ENCODE results near the gene ALDH3A1.
"Not testable (repeated sequence)": the region's sequence is repeated elsewhere in the genome, so short reads cannot be mapped to it uniquely, and the experiment has no call there.

ALDH3A1 gene

DNA sequence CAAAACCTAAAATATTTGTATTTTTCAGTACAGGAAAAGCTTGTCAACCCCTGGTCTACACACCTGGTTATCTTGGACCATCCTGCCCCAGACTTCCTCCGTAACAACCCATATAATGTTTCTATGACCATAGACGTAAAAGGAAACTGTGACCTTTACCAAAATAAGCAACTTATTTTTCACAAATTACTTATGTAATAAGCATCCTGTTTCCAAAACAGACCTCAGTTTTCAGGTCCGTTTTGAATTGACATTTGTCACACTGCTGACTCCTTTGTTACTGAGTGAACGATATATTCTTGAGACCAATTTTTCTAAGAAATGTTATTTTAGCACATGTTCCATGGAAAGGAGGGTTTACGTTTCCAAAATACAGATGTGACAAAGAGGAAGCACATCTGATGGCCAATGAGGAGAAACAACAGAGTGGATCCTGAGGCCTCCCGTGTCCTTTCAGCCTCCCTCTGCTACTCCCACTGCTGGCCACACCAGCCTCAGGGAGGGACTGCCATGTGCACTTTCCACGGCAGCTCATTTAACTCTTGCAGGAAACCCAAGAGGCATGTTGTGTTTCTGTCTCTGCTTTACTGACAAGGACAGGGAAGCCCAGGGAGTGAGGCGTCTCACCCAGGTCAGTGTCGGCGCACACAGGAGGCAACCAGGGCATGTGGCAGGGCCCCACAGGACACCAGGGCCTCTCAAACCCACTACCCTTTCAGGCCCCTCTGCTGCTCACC, 20.1 kb upstream of the ALDH3A1 start:
- H3K4me3 ChIP-seq (replicated peaks in 1 of 2; ENCODE audit: low read depth in 2 of 2, low read length in 2 of 2): no peak overlapping the region
- DNase-seq (ENCODE audit: low read depth in 2 of 2): no peak
- TF ChIP-seq, protein P1, sequence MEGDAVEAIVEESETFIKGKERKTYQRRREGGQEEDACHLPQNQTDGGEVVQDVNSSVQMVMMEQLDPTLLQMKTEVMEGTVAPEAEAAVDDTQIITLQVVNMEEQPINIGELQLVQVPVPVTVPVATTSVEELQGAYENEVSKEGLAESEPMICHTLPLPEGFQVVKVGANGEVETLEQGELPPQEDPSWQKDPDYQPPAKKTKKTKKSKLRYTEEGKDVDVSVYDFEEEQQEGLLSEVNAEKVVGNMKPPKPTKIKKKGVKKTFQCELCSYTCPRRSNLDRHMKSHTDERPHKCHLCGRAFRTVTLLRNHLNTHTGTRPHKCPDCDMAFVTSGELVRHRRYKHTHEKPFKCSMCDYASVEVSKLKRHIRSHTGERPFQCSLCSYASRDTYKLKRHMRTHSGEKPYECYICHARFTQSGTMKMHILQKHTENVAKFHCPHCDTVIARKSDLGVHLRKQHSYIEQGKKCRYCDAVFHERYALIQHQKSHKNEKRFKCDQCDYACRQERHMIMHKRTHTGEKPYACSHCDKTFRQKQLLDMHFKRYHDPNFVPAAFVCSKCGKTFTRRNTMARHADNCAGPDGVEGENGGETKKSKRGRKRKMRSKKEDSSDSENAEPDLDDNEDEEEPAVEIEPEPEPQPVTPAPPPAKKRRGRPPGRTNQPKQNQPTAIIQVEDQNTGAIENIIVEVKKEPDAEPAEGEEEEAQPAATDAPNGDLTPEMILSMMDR (IDR thresholded peaks at IDR 0.05; ENCODE audit: low read depth, low read length): no peak

DNA sequence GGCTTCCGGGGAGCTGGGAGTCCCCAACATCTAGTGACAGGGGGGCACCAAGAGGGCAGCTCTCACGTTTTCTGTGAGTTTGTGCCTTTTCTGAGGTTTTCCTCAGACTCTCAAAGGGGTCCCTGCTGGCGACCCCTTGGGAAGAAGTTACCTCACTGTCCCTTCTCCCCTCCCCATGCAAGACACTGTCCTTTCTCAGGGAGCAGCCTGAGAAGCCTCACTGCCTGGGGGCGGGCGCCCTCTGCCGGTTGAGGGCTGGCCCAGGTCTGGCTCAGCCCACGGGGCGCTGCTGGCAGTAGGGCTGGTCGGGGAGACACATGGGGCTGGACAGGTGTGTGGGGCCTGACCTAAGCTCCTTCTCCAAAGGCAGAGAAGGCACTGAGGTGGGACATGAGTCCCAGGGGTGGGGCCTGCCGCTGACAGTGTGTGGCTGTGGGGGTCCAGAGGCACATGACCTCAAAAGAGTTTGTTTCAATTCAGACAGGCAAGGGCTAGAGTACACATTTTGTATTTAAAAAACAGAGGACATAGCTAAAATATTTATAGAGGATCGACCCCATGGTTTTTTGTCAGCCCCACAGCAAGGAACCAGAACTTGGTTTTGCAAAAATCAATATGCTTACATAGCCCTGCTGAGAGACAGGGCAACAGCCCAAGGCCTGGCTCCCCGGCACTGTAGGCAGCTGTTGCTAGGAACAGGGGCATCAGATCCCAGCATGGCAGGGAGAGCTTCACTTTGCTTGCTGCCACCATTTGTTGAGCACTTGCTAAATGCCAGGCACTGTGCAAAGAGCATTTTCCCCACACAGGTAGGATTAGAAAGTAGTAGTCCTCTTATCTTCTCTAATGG, 18.5 kb upstream of the ALDH3A1 start:
- peak; percentile 66 to 71 for DNase-seq (ENCODE audit: low read depth in 2 of 2)
- H3K4me3 ChIP-seq (replicated peaks in 1 of 2; ENCODE audit: low read depth in 2 of 2, low read length in 2 of 2): no peak overlapping the region
- TF ChIP-seq, protein P1 (IDR thresholded peaks at IDR 0.05; ENCODE audit: low read depth, low read length): peak; percentile 99

DNA sequence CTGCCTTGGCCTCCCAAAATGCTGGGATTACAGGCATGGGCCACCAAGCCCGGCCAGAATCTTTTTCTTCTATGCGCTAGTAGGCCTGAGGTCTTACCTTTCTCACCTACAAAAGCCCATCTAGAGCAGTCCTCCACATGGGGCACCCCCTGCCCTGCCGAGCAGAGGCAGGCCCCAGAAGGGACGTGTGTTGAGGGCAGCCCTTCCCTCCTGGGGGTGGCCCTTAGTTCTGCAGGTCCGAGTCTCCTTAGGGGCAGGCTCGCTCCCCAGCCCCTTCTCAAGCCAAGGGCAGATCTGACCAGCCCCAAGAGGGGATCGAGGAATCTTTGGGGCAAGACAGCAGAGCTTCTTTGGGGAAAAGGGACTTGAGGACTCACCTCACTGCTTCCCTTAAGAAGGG, 17.9 kb upstream of the ALDH3A1 start:
- no peak overlapping the region for H3K4me3 ChIP-seq (replicated peaks in 1 of 2; ENCODE audit: low read depth in 2 of 2, low read length in 2 of 2)
- DNase-seq (ENCODE audit: low read depth in 2 of 2): no peak
- TF ChIP-seq, protein P1 (IDR thresholded peaks at IDR 0.05; ENCODE audit: low read depth, low read length): no peak

DNA sequence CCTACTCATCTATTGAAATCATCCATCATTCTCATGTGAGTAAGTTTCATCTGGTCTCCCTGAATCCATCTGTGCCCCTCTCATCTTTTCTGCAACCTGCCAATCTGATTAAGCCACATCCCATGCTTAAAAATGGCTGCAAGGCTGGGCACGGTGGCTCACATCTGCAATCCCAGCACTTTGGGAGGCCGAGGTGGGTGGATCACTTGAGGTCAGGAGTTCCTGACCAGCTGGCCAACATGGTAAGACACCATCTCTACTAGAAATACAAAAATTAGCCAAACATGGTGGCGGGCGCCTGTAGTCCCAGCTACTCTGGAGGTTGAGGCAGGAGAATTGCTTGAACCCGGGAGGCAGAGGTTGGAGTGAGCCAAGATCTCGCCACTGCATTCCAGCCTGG, 15.9 kb upstream of the ALDH3A1 start:
- DNase-seq (ENCODE audit: low read depth in 2 of 2): not testable (repeated sequence)

DNA sequence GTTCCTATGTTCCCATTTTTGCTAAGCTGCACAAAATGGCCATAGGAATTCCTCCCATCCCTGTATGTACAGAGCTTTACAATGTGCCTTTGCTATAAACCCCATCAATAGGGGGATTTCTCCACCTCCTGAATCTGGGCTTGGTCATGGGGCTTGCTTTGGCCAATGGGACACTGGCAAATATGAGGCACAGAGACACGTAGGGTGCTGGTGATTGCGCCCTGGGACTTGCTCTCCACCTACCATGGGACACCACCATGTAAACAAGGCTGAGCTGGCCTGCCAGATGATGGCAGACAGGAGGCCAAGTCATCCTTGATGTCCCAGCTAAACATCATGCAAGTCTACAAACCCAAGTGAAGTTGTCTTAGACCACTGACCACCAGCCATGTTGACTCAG, 15.3 kb upstream of the ALDH3A1 start:
- no peak for DNase-seq (ENCODE audit: low read depth in 2 of 2)
- no peak overlapping the region for H3K4me3 ChIP-seq (replicated peaks in 1 of 2; ENCODE audit: low read depth in 2 of 2, low read length in 2 of 2)
- TF ChIP-seq, protein P1 (IDR thresholded peaks at IDR 0.05; ENCODE audit: low read depth, low read length): no peak

More for the DNA sequence above, 15.9 kb upstream of the ALDH3A1 start:
- not testable (repeated sequence) for H3K4me3 ChIP-seq (replicated peaks in 1 of 2; ENCODE audit: low read depth in 2 of 2, low read length in 2 of 2)

DNA sequence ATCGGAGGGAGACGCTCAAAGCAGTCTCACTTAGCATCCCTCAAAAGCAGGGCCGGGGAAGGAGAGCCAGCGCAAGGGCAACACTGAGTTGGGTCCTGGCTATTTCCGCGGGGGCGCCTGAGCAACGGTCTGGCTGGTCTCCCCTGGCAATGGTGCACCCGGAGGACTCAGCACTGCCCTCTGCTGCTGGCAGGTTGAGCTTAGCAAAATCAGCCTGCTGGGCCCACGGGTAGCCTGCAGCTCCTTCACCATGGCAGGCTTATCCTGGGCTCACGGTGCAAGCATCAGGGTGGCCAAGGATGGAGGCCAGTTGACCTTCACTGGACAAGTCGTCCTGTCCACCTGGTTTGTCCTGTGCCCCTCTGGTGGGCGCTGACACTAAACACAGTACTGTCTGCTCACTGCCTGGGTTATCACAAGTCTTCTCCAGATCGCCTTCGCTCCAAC, 14.4 kb upstream of the ALDH3A1 start:
- DNase-seq (ENCODE audit: low read depth in 2 of 2): peak; percentile 68 to 69
- H3K4me3 ChIP-seq (replicated peaks in 1 of 2; ENCODE audit: low read depth in 2 of 2, low read length in 2 of 2): no peak overlapping the region
- TF ChIP-seq, protein P1 (IDR thresholded peaks at IDR 0.05; ENCODE audit: low read depth, low read length): peak; percentile 85

DNA sequence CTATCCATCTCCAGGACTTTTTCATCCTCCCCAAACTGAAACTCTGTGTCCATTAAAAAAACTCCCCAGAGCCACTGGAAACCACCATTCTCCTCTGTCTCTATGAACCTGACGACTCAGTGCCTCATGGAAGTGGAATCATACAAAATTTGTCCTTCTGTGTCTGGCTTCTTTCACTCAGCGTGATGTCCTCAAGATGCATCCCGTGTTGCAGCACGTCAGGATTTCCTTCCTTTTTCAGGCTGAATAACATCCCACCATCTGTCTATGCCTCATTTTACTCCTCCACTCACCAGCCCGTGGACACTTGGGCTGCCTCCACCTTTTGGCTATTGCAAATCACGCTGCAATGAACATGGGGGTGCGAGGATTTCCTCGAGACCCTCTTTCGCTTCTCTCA, 12.6 kb upstream of the ALDH3A1 start:
- no peak overlapping the region for H3K4me3 ChIP-seq (replicated peaks in 1 of 2; ENCODE audit: low read depth in 2 of 2, low read length in 2 of 2)
- no peak for DNase-seq (ENCODE audit: low read depth in 2 of 2)
- TF ChIP-seq, protein P1 (IDR thresholded peaks at IDR 0.05; ENCODE audit: low read depth, low read length): no peak
